Epithelial cell of prostate (primary cell): ENCODE measurements around the gene CCDC174.
"Not testable (repeated sequence)": the region's sequence is repeated elsewhere in the genome, so short reads cannot be mapped to it uniquely, and the experiment has no call there.

Experiments used
- DNase-seq: peaks from one replicate; pipeline ENCODE4 v3.0.0-alpha.2; 2011; ENCODE audit warnings: low read depth, low spot score
- H3K27ac ChIP-seq: fragments of 450-650 bp; 2 replicates; pipeline ENCODE4 v1.5.1; 2017; ENCODE audit warnings: mild to moderate bottlenecking

Gene CCDC174

GRCh38 chr3:14651440-14652251, at the start of gene CCDC174:
Gene CCDC174 (plus strand): TSS chr3:14651762. CDS start chr3:14651837, 75 bp downstream.
- DNase-seq = peak; percentile 97
- H3K27ac ChIP-seq = peak within 1 kb of the TSS; percentile 87

- H3K27ac ChIP-seq = no peak overlapping the region
- DNase-seq = no peak
These were observed 49.4 kb upstream of the CCDC174 start for GRCh38 chr3:14602006-14602803.

GRCh38 chr3:14602804-14603644, 48.5 kb upstream of the CCDC174 start:
- no peak overlapping the region for H3K27ac ChIP-seq
- no peak for DNase-seq

GRCh38 chr3:14605067-14605466, 46.5 kb upstream of the CCDC174 start:
- H3K27ac ChIP-seq = no peak overlapping the region
- peak; percentile 74 for DNase-seq

GRCh38 chr3:14605744-14606143, 45.8 kb upstream of the CCDC174 start:
- peak overlapping the region; percentile 6 for H3K27ac ChIP-seq
- DNase-seq = no peak

GRCh38 chr3:14606669-14607339, 44.8 kb upstream of the CCDC174 start:
- peak overlapping the region; percentile 6 for H3K27ac ChIP-seq
- DNase-seq = peak; percentile 27

- DNase-seq = no peak
- H3K27ac ChIP-seq = no peak overlapping the region
These were observed 43.3 kb upstream of the CCDC174 start for GRCh38 chr3:14608298-14608697.

- H3K27ac ChIP-seq, DNase-seq: not testable (repeated sequence)
These were observed 42.5 kb upstream of the CCDC174 start for GRCh38 chr3:14609058-14609457.

- no peak for DNase-seq
These were observed 42.1 kb upstream of the CCDC174 start for GRCh38 chr3:14609506-14609905.

GRCh38 chr3:14609941-14610340, 41.6 kb upstream of the CCDC174 start:
- no peak overlapping the region for H3K27ac ChIP-seq
- no peak for DNase-seq

More at GRCh38 chr3:14609506-14609905, 42.1 kb upstream of the CCDC174 start:
- no peak overlapping the region for H3K27ac ChIP-seq

GRCh38 chr3:14614189-14614588, 37.4 kb upstream of the CCDC174 start:
- peak; percentile 12 for DNase-seq
- peak overlapping the region; percentile 4 for H3K27ac ChIP-seq

GRCh38 chr3:14614862-14615261, 36.7 kb upstream of the CCDC174 start:
- no peak for DNase-seq
- H3K27ac ChIP-seq = peak overlapping the region; percentile 4

GRCh38 chr3:14616606-14617507, 34.7 kb upstream of the CCDC174 start:
- H3K27ac ChIP-seq = no peak overlapping the region
- DNase-seq = no peak

- DNase-seq = no peak
- no peak overlapping the region for H3K27ac ChIP-seq
These were observed 34.0 kb upstream of the CCDC174 start for GRCh38 chr3:14617508-14618023.

- no peak for DNase-seq
- no peak overlapping the region for H3K27ac ChIP-seq
These were observed 32.0 kb upstream of the CCDC174 start for GRCh38 chr3:14619605-14620004.

- no peak for DNase-seq
- H3K27ac ChIP-seq = no peak overlapping the region
These were observed 31.1 kb upstream of the CCDC174 start for GRCh38 chr3:14620512-14620911.

GRCh38 chr3:14621093-14621492, 30.5 kb upstream of the CCDC174 start:
- no peak overlapping the region for H3K27ac ChIP-seq
- DNase-seq = no peak

GRCh38 chr3:14622368-14622767, 29.2 kb upstream of the CCDC174 start:
- no peak for DNase-seq

More at GRCh38 chr3:14622368-14622767, 29.2 kb upstream of the CCDC174 start:
- H3K27ac ChIP-seq = no peak overlapping the region
